Subcutaneous adipose tissue (tissue), 4 donors: ENCODE data around the gene LRRC75A. TPM values are rescaled to one million over a fixed set of nuclear protein-coding genes. Genes with fewer than 3 reads are reported as not detected.

Experiments used
- CTCF ChIP-seq: fragments of 450-650 bp; IDR thresholded peaks from one replicate; pipeline ENCODE4 v1.5.1; 2016; ENCODE audit warnings: low read depth, mild to moderate bottlenecking, control low read depth, antibody characterized with exemption, moderate library complexity
- total RNA-seq, 4 donors: library from RNA; depleted of rRNA; stranded (reverse); fragments of >200 nt; gene quantifications; one replicate each; pipeline ENCODE4 v1.1.0, GENCODE V29; 2016

Gene LRRC75A
- total RNA-seq, 4 donors from 2014 or later, result 1.5 to 4.0 (median 2.9) TPM; not detected in 1

- TF ChIP-seq CTCF, result no peak
Observed at GRCh38 chr17:16456742-16457316, 35.2 kb downstream of the LRRC75A start.

- TF ChIP-seq CTCF, result no peak
Observed at GRCh38 chr17:16455997-16456741, 35.8 kb downstream of the LRRC75A start.

GRCh38 chr17:16453493-16453851, 38.5 kb downstream of the LRRC75A start:
- TF ChIP-seq CTCF, result no peak

GRCh38 chr17:16450028-16450427, 42.0 kb downstream of the LRRC75A start:
- no peak for TF ChIP-seq CTCF

- no peak for TF ChIP-seq CTCF
Observed at GRCh38 chr17:16449121-16449570, 42.8 kb downstream of the LRRC75A start.

GRCh38 chr17:16448490-16448889, 43.5 kb downstream of the LRRC75A start:
- no peak for TF ChIP-seq CTCF

- no peak for TF ChIP-seq CTCF
Observed at GRCh38 chr17:16447676-16448075, 44.3 kb downstream of the LRRC75A start.
